Chondrocyte (in vitro differentiated cells): Measurements from ENCODE around the gene NFASC. TPM values are rescaled to one million over a fixed set of nuclear protein-coding genes. Genes with fewer than 3 reads are reported as not detected.

Source experiments
- DNase-seq: peaks from one replicate; pipeline ENCODE4 v3.0.0; 2021; ENCODE audit warnings: mixed read lengths, low spot score
- H3K27ac Mint-ChIP-seq: one replicate; pipeline ENCODE4 v1.8.0; 2021; ENCODE audit warnings: mild to moderate bottlenecking, moderate library complexity, mixed read lengths; ENCODE audit not compliant: unreplicated experiment
- H3K27me3 Mint-ChIP-seq: 2 replicates; pipeline ENCODE4 v1.8.0; 2021; ENCODE audit warnings: low read depth, mixed read lengths
- H3K36me3 Mint-ChIP-seq: 2 replicates; pipeline ENCODE4 v1.8.0; 2021; ENCODE audit warnings: low read depth, mixed read lengths
- H3K4me1 Mint-ChIP-seq: 2 replicates; pipeline ENCODE4 v1.8.0; 2021; ENCODE audit warnings: low read depth, mild to moderate bottlenecking, mixed read lengths
- H3K4me3 Mint-ChIP-seq: one replicate; pipeline ENCODE4 v1.8.0; 2021; ENCODE audit warnings: mild to moderate bottlenecking, moderate library complexity, mixed read lengths; ENCODE audit not compliant: unreplicated experiment
- H3K9me3 Mint-ChIP-seq: 2 replicates; pipeline ENCODE4 v1.8.0; 2021; ENCODE audit warnings: low read depth, mixed read lengths
- CTCF ChIP-seq: fragments of 200-600 bp; sonication (generic); IDR thresholded peaks from 2 replicates; pipeline ENCODE4 v1.5.0; 2021; ENCODE audit warnings: antibody characterized with exemption, mild to moderate bottlenecking, moderate library complexity
- total RNA-seq: library from RNA; stranded (reverse); gene quantifications from 3 replicates; pipeline ENCODE4 v1.2.1, GENCODE V29; 2021

NFASC gene
- total RNA-seq, 1 donor from 2014 or later: 0.20 TPM

- Mint-ChIP-seq H3K4me1 (no peaks in the 10 kb centered on the region), H3K27ac (no peak overlapping the region), H3K27me3 (peaks cover 37% of the 10 kb centered on the region), H3K9me3 (no peaks in the 10 kb centered on the region), H3K36me3 (no peaks in the 10 kb centered on the region), H3K4me3 (no peak overlapping the region)
- TF ChIP-seq CTCF: no peak
- no peak for DNase-seq
Observed at GRCh38 chr1:204853436-204853835, 17.2 kb upstream of the NFASC start.

GRCh38 chr1:204854286-204854685 lies 16.4 kb upstream of the NFASC start:
- no peak for DNase-seq
- H3K9me3 Mint-ChIP-seq: no peaks in the 10 kb centered on the region
- no peaks in the 10 kb centered on the region for H3K36me3 Mint-ChIP-seq
- TF ChIP-seq CTCF: no peak
- no peak overlapping the region for H3K27ac Mint-ChIP-seq
- peaks cover 37% of the 10 kb centered on the region for H3K27me3 Mint-ChIP-seq
- H3K4me1 Mint-ChIP-seq: no peaks in the 10 kb centered on the region
- H3K4me3 Mint-ChIP-seq: no peak overlapping the region

- Mint-ChIP-seq H3K27me3 (peaks cover 47% of the 10 kb centered on the region), H3K4me1 (no peaks in the 10 kb centered on the region), H3K9me3 (no peaks in the 10 kb centered on the region), H3K4me3 (no peak overlapping the region), H3K27ac (no peak overlapping the region), H3K36me3 (no peaks in the 10 kb centered on the region)
- TF ChIP-seq CTCF: no peak
- no peak for DNase-seq
Observed at GRCh38 chr1:204858363-204858821, 12.3 kb upstream of the NFASC start.

- H3K36me3 Mint-ChIP-seq: no peaks in the 10 kb centered on the region
- no peaks in the 10 kb centered on the region for H3K4me1 Mint-ChIP-seq
- no peak for DNase-seq
- H3K4me3 Mint-ChIP-seq: no peak overlapping the region
- H3K9me3 Mint-ChIP-seq: no peaks in the 10 kb centered on the region
- H3K27me3 Mint-ChIP-seq: peaks cover 52% of the 10 kb centered on the region
- no peak overlapping the region for H3K27ac Mint-ChIP-seq
- TF ChIP-seq CTCF: no peak
Observed at GRCh38 chr1:204859861-204860267, 10.8 kb upstream of the NFASC start.

- H3K9me3 Mint-ChIP-seq: no peaks in the 10 kb centered on the region
- no peaks in the 10 kb centered on the region for H3K4me1 Mint-ChIP-seq
- DNase-seq: no peak
- no peaks in the 10 kb centered on the region for H3K36me3 Mint-ChIP-seq
- peaks cover 54% of the 10 kb centered on the region for H3K27me3 Mint-ChIP-seq
- H3K27ac Mint-ChIP-seq: no peak overlapping the region
- no peak overlapping the region for H3K4me3 Mint-ChIP-seq
- TF ChIP-seq CTCF: no peak
Observed at GRCh38 chr1:204863024-204863423, 7.6 kb upstream of the NFASC start.
